T1000 (cell line): ENCODE data around the gene SLC25A12.

Source experiments
- DNase-seq: peaks from one replicate; lab custom pipeline; 2025; ENCODE audit warnings: mixed read lengths; lab: John Stamatoyannopoulos, UW

Gene SLC25A12

DNA sequence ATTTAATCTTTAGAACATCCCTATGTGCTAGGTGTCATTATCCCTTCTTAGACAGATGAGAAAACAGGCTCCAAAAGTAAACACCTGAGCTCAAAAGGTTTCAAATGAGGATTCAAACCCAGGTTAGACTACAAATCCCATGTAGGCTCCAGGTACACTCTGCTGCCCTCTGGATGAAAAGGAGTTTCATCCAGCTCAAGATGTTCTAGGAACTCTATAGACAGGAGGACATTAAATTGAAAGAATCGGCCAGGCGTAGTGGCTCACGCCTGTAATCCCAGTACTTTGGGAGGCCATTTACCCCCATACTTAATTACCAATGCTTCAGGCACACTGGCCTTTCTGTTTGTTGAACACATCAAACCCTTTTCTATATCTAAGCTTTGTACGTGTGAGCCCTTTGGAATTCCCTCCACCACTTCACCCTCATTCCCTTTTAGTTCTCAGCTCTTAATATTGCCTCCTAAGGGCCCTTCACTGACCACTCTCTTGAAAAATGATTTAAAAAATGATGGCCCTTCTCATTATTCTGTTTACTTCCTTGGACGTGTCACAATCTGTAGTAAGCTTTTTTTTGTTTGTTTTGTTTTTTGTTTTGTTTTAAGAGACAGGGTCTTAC lies 10.7 kb downstream of the SLC25A12 start:
- no peak for DNase-seq

GRCh38 chr2:171882089-171882769 lies 11.8 kb downstream of the SLC25A12 start:
- DNase-seq = no peak

GRCh38 chr2:171880774-171881173 lies 13.3 kb downstream of the SLC25A12 start:
- DNase-seq = no peak

GRCh38 chr2:171879865-171880264 lies 14.2 kb downstream of the SLC25A12 start:
- no peak for DNase-seq

DNA sequence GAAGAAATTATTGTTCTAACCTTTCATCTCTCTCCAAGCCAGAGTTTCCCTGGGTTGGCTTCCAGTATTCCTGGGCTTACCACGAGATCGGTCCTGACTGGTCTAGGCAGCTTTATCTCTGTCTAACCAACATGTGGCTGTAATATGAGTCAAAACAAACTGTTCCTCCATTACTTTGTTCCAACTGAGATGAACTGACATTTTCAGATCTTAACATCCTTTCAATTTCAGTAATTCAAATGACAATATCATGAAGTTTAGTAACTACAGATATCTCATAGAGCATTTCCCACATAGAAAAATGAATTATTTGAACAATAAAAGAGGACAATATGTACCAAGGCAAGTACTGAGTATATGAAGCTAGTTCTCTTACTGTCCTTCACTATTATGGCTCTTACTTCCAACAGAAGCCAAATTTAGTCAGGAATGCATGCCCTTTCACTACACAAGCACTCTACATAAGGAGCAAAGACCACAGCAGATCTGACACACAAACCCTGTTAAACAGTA lies 15.5 kb downstream of the SLC25A12 start:
- DNase-seq = no peak

GRCh38 chr2:171874963-171875362 lies 19.1 kb downstream of the SLC25A12 start:
- DNase-seq = no peak

DNA sequence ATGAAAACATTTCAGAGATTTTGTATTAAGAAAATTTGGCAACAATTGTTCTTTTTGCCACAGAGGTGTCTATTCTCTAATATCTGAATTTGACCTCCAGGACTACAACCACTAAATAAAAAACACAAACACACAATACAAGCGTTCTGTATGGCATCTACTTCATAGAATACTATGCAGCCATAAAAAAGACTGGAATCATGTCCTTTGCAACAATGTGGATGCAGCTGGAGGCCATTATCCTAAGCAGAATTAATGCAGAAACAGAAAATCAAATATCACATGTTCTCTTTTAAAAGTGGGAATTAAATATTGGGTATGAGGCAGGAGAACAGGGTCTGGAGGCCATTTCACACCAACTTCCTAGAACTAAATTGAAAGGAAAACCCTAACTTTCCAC lies 19.5 kb downstream of the SLC25A12 start:
- DNase-seq = no peak

DNA sequence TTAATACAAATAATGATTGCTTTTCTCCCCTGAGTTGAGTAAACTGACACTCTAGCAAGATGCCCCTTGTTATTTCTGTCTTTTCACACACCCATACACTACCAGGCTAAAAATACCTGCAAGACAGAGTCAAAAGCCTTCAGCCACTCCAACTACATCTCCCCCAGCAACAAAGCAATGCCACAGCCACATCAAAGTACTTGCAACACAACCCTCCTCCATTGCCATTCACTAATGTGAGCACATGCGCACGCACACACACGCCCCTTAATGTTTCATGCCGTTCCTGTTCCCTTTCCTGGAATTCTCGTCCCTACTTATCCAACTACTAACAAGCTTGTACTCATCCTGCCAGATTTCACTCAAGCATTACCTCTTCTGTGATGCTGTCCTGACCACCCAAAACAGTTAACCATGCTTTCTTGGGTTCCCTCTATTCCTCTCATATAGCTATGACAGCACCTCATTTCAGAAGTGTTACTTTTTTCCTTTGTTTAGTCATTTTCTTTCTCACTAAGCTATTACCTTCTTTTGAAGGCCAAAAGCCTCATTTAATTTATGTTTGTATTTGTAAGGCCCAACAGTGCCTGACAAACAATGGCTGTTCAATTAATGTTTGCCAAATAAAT lies 29.6 kb downstream of the SLC25A12 start:
- no peak for DNase-seq

DNA sequence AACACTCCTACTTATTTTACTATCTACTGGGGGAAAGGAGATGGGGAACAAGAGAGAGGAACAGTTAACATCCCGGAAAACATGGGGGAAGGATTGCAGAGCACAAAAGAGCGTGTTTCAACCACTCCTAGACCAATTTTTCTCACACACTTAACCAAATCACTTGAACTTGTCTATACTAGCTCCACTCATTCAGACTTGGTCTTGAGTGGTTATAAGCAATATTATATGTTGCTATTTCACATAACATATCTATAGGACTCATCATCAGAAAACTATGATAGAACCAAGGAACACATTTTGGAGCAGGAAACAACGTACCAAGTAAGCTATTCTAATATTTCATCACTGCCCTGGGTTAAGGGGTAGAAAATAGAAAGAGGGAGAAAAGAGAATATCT lies 31.5 kb downstream of the SLC25A12 start:
- DNase-seq = no peak

GRCh38 chr2:171858397-171858958 lies 35.6 kb downstream of the SLC25A12 start:
- no peak for DNase-seq

GRCh38 chr2:171855401-171855800 lies 38.6 kb downstream of the SLC25A12 start:
- DNase-seq = no peak

- no peak for DNase-seq
Observed at GRCh38 chr2:171852366-171852888, 41.6 kb downstream of the SLC25A12 start.

- DNase-seq = no peak
Observed at GRCh38 chr2:171847627-171848026, 46.4 kb downstream of the SLC25A12 start.

DNA sequence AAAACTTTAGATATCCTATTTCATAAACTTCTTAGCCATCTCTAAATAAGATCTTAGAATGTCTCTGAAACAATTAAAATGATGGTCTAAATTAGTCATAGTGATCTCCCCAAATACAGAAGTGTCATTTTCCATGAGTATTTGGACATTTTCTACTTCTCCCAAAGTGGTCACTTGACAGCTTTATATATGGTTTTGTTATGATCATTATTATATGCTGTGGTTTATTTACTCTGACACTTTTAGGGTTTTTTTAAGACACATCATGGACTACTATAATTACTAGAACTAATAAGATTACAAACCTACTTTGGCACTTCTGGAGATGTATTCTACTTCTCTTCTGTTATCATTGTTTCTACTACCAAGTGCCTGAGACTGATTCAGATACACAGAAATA lies 47.1 kb downstream of the SLC25A12 start:
- no peak for DNase-seq

GRCh38 chr2:171841996-171842395 lies 52.0 kb downstream of the SLC25A12 start:
- DNase-seq = no peak

- no peak for DNase-seq
Observed at GRCh38 chr2:171837736-171838135, 56.3 kb downstream of the SLC25A12 start.

GRCh38 chr2:171836146-171836910 lies 57.7 kb downstream of the SLC25A12 start:
- DNase-seq = no peak

DNA sequence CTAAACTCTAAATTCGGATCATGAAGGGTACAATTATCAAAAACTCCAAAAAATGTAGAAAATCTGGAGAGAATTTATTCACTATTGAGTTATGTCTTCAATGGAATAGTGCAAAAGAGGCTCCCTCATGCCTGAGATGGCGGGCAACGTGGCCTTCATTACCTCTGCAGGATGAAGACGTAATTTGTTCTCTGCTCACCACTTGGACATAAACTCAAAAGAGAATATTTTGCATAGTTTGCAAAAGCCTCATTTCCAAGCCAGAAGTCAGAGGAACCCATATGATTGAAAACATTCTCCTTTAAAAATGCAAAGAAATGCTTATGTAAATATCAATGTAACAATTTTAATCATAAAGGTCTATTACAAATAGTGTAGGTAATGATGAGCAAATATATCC lies 58.7 kb downstream of the SLC25A12 start:
- no peak for DNase-seq

- no peak for DNase-seq
Observed at GRCh38 chr2:171834286-171834685, 59.8 kb downstream of the SLC25A12 start.

GRCh38 chr2:171832489-171832888 lies 61.6 kb downstream of the SLC25A12 start:
- DNase-seq = no peak

- DNase-seq = no peak
Observed at GRCh38 chr2:171830039-171830438, 64.0 kb downstream of the SLC25A12 start.

DNA sequence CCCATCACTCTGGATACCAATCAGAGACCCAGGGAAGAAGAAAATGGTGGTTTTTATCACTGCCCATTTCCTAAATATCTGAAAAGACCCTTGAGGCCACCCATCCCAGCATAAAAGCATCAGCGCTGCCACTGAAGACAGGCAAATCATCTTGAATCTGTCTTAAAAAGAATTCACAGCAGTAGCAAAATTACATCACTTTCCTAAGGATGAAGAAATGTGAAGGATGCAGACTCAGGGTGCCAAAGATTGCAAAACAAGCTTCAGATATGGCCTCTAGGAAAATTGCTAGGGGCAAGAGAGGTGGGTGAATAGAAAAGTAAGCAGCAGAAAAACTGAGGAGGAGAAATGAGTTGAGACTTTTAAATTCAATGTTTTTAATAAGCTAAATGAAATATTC lies 70.0 kb downstream of the SLC25A12 start:
- DNase-seq = no peak
